ENCODE results near the gene OST4. TPM values are rescaled to one million over a fixed set of nuclear protein-coding genes. Genes with fewer than 3 reads are reported as not detected.

Gene OST4
- total RNA-seq, 3 donors from 2014 or later (not counting 1 experiment from before 2014, with no cell fraction given) = 178 to 207 (median 192) TPM

DNA sequence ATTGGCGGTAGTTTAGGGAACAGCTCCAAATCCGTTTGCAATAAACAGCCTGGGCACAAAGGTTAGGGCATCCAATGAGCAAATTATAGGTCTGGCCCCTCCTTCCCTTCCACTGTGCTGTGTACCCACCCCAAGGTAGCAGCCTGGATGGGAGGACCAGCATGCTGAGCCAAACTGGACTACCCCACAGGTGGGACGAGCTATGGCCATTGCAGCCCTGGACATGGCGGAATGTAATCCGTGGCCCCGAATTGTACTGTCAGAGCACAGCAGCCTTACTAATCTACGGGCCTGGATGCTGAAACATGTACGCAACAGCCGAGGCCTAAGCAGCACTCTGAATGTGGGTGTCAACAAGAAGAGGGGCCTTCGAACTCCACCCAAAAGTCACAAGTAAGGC, 13.2 kb downstream of the OST4 start:
- Histone ChIP-seq H3K4me3 (ENCODE audit: low read length) (no peak overlapping the region), H3K27ac (ENCODE audit: low read length) (no peak overlapping the region), H3K4me1 (ENCODE audit: control insufficient read depth, insufficient read depth, low read length) (no peaks in the 10 kb centered on the region), H3K9me3 (ENCODE audit: control insufficient read depth, insufficient read depth, low read length) (no peaks in the 10 kb centered on the region), H3K27me3 (ENCODE audit: control insufficient read depth, insufficient read depth, low read length) (no peaks in the 10 kb centered on the region), H3K36me3 (ENCODE audit: control insufficient read depth, insufficient read depth, low read length) (peaks cover 28% of the 10 kb centered on the region)
- H3K4me1 Mint-ChIP-seq = peaks cover 0 to 8% of the 10 kb centered on the region in 2 donors
- H3K9me3 Mint-ChIP-seq = no peaks in the 10 kb centered on the region
- no peaks in the 10 kb centered on the region for H3K36me3 Mint-ChIP-seq
- H3K27ac Mint-ChIP-seq = no peak overlapping the region
- DNase-seq (no peak), ATAC-seq (no peak)
- no peaks in the 10 kb centered on the region for H3K27me3 Mint-ChIP-seq (ENCODE audit: low read depth in 2 of 2)
- H3K4me3 Mint-ChIP-seq = no peak overlapping the region
- TF ChIP-seq, protein P1, sequence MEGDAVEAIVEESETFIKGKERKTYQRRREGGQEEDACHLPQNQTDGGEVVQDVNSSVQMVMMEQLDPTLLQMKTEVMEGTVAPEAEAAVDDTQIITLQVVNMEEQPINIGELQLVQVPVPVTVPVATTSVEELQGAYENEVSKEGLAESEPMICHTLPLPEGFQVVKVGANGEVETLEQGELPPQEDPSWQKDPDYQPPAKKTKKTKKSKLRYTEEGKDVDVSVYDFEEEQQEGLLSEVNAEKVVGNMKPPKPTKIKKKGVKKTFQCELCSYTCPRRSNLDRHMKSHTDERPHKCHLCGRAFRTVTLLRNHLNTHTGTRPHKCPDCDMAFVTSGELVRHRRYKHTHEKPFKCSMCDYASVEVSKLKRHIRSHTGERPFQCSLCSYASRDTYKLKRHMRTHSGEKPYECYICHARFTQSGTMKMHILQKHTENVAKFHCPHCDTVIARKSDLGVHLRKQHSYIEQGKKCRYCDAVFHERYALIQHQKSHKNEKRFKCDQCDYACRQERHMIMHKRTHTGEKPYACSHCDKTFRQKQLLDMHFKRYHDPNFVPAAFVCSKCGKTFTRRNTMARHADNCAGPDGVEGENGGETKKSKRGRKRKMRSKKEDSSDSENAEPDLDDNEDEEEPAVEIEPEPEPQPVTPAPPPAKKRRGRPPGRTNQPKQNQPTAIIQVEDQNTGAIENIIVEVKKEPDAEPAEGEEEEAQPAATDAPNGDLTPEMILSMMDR (IDR thresholded peaks at IDR 0.05) = no peak
- intact Hi-C loops (cut with micrococcal nuclease) = no loop called here
- WGBS (ENCODE audit: insufficient coverage) = 95% methylated on average over 10 of the region's 10 CpGs

- H3K27me3 Mint-ChIP-seq (ENCODE audit: low read depth in 2 of 2) = no peaks in the 10 kb centered on the region
- TF ChIP-seq, protein P1 (IDR thresholded peaks at IDR 0.05) = no peak
- Histone ChIP-seq H3K27ac (ENCODE audit: low read length) (no peak overlapping the region), H3K9me3 (ENCODE audit: control insufficient read depth, insufficient read depth, low read length) (no peaks in the 10 kb centered on the region), H3K36me3 (ENCODE audit: control insufficient read depth, insufficient read depth, low read length) (peaks cover 25% of the 10 kb centered on the region), H3K4me3 (ENCODE audit: low read length) (no peak overlapping the region), H3K4me1 (ENCODE audit: control insufficient read depth, insufficient read depth, low read length) (peaks cover 2% of the 10 kb centered on the region), H3K27me3 (ENCODE audit: control insufficient read depth, insufficient read depth, low read length) (no peaks in the 10 kb centered on the region)
- intact Hi-C loops (cut with micrococcal nuclease) = no loop called here
- no peak for ATAC-seq
- H3K9me3 Mint-ChIP-seq = no peaks in the 10 kb centered on the region
- WGBS (ENCODE audit: insufficient coverage) = 100% methylated on average over 5 of the region's 6 CpGs
- no peak overlapping the region for H3K4me3 Mint-ChIP-seq
- no peaks in the 10 kb centered on the region for H3K36me3 Mint-ChIP-seq
- H3K27ac Mint-ChIP-seq = no peak overlapping the region
- DNase-seq = no peak
- peaks cover 3 to 12% of the 10 kb centered on the region in 2 donors for H3K4me1 Mint-ChIP-seq
Observed at GRCh38 chr2:27057184-27057583, 14.3 kb downstream of the OST4 start.

DNA sequence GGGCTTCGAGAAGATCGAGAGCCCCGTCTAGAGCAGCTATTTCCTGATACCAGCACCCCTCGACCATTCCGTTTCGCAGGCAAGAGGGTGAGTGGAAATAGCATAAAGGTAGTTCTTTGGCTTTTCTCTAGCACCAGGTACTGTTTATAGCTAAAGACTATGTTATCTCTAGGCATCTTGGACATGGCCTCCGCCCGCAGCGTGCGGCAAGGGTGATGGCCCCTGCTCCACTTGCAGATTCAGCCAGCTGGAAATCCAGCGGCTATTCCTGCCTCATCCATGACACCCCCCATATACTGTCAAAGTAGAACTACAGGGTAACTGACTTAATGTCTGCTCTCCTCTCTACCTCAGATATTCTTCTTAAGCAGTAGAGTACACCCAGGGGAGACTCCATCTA, 16.7 kb downstream of the OST4 start:
- H3K27me3 Mint-ChIP-seq (ENCODE audit: low read depth in 2 of 2) = peaks cover 6 to 12% of the 10 kb centered on the region in 2 donors
- TF ChIP-seq, protein P1 (IDR thresholded peaks at IDR 0.05) = no peak
- ATAC-seq = no peak
- Histone ChIP-seq H3K27me3 (ENCODE audit: control insufficient read depth, insufficient read depth, low read length) (no peaks in the 10 kb centered on the region), H3K4me1 (ENCODE audit: control insufficient read depth, insufficient read depth, low read length) (peaks cover 9% of the 10 kb centered on the region), H3K4me3 (ENCODE audit: low read length) (no peak overlapping the region), H3K9me3 (ENCODE audit: control insufficient read depth, insufficient read depth, low read length) (no peaks in the 10 kb centered on the region), H3K27ac (ENCODE audit: low read length) (no peak overlapping the region), H3K36me3 (ENCODE audit: control insufficient read depth, insufficient read depth, low read length) (peaks cover 25% of the 10 kb centered on the region)
- no peak for DNase-seq
- peak overlapping the region; percentile 56 for H3K4me3 Mint-ChIP-seq
- 97% methylated on average over 11 of the region's 11 CpGs for WGBS (ENCODE audit: insufficient coverage)
- H3K27ac Mint-ChIP-seq = peak overlapping the region in 1 of 2 donors; percentile 42
- intact Hi-C loops (cut with micrococcal nuclease) = loop anchor here (5.0 kb wide), 1 partner anchor 78 kb away; the partner anchor contains the start of gene PREB
- H3K4me1 Mint-ChIP-seq = peaks cover 24 to 34% of the 10 kb centered on the region in 2 donors
- peaks cover 11% of the 10 kb centered on the region for H3K36me3 Mint-ChIP-seq
- peaks cover 0 to 2% of the 10 kb centered on the region in 2 donors for H3K9me3 Mint-ChIP-seq

- intact Hi-C loops (cut with micrococcal nuclease) = loop anchor here (5.0 kb wide), 1 partner anchor 79 kb away; the partner anchor contains the start of gene PREB
- Mint-ChIP-seq H3K4me1 (peaks cover 29 to 39% of the 10 kb centered on the region in 2 donors), H3K27me3 (ENCODE audit: low read depth in 2 of 2) (peaks cover 6 to 12% of the 10 kb centered on the region in 2 donors), H3K4me3 (peak overlapping the region; percentile 56), H3K36me3 (peaks cover 11% of the 10 kb centered on the region), H3K9me3 (peaks cover 0 to 2% of the 10 kb centered on the region in 2 donors), H3K27ac (peak overlapping the region in 1 of 2 donors; percentile 42)
- ATAC-seq = no peak
- TF ChIP-seq, protein P1 (IDR thresholded peaks at IDR 0.05) = no peak
- no peak for DNase-seq
- Histone ChIP-seq H3K4me1 (ENCODE audit: control insufficient read depth, insufficient read depth, low read length) (peaks cover 16% of the 10 kb centered on the region), H3K9me3 (ENCODE audit: control insufficient read depth, insufficient read depth, low read length) (no peaks in the 10 kb centered on the region), H3K27ac (ENCODE audit: low read length) (no peak overlapping the region), H3K36me3 (ENCODE audit: control insufficient read depth, insufficient read depth, low read length) (peaks cover 21% of the 10 kb centered on the region), H3K27me3 (ENCODE audit: control insufficient read depth, insufficient read depth, low read length) (no peaks in the 10 kb centered on the region), H3K4me3 (ENCODE audit: low read length) (no peak overlapping the region)
- 97% methylated on average over 8 of the region's 8 CpGs for WGBS (ENCODE audit: insufficient coverage)
Observed at GRCh38 chr2:27053776-27054175, 17.7 kb downstream of the OST4 start.
